Endothelial cell of umbilical vein (primary cell): ENCODE measurements around the gene ABTB2. TPM values are rescaled to one million over a fixed set of nuclear protein-coding genes. Genes with fewer than 3 reads are reported as not detected.

ENCODE experiments used
- BruUV-seq: library from RNA; stranded (reverse); fragments of 400-500 nt; replicated peaks from 2 replicates; lab custom pipeline; 2021; lab: Mats Ljungman, UMichigan
- CTCF ChIA-PET: fragments of 300-600, 350-600 bp; sonication (Branson Sonifier 250); formaldehyde crosslinking; loops from one replicate; lab custom pipeline; 2021; ENCODE audit warnings: antibody characterized with exemption, inconsistent platforms; lab: Charles Lee
- POLR2A ChIA-PET: fragments of 300-600, 350-600 bp; sonication (Branson Sonifier 250); formaldehyde crosslinking; loops from one replicate; lab custom pipeline; 2021; ENCODE audit warnings: antibody characterized with exemption, inconsistent platforms; lab: Charles Lee
- DNase-seq: peaks from one replicate; pipeline ENCODE4 v3.0.0-alpha.2; 2011; ENCODE audit warnings: low read depth, low spot score
- FAIRE-seq: peaks from 2 replicates; lab custom pipeline; 2011; peaks lifted over from hg19 to GRCh38; lab: Jason Lieb, UNC
- H2AFZ ChIP-seq: 2 replicates; pipeline ENCODE4 v1.6.0; 2012; ENCODE audit warnings: low read depth, low read length, control low read depth, inconsistent platforms
- H3K27ac ChIP-seq: 2 replicates; pipeline ENCODE4 v1.5.1; 2011; ENCODE audit warnings: low read depth, mild to moderate bottlenecking, control low read depth, low read length, moderate library complexity; ENCODE audit not compliant: insufficient read depth
- H3K27me3 ChIP-seq, 2 experiments: 2 replicates each; pipeline versions ENCODE4 v1.6.0 to v1.6.1; 2011; ENCODE audit warnings: low read length in 2 of 2, mixed read lengths in 1 of 2; ENCODE audit not compliant: control insufficient read depth in 2 of 2, insufficient read depth in 2 of 2
- H3K36me3 ChIP-seq, 2 experiments: 2 replicates in 1 of 2; 3 replicates in 1 of 2; pipeline ENCODE4 v1.5.1; 2011; ENCODE audit warnings: low read length in 2 of 2, mild to moderate bottlenecking in 1 of 2, moderate library complexity in 1 of 2; ENCODE audit not compliant: control insufficient read depth in 2 of 2, insufficient read depth in 2 of 2; ENCODE audit errors: extremely low read depth in 1 of 2
- H3K4me1 ChIP-seq: 3 replicates; pipeline ENCODE4 v1.5.1; 2011; ENCODE audit warnings: mild to moderate bottlenecking, low read length; ENCODE audit not compliant: control insufficient read depth, insufficient read depth; ENCODE audit errors: extremely low read depth
- H3K4me2 ChIP-seq: 2 replicates; pipeline ENCODE4 v1.6.1; 2011; ENCODE audit warnings: low read length, control low read depth, mixed read lengths; ENCODE audit not compliant: insufficient read depth
- H3K4me3 ChIP-seq, 3 experiments: fragments of 200-600 bp in 1 of 3; sonication (generic), shearing (Covaris generic) in 1 of 3; replicated peaks in 1 of 3; 2 replicates each; pipeline ENCODE4 v1.5.1; 2011 to 2016; ENCODE audit warnings: control low read depth in 3 of 3, low read length in 3 of 3, mild to moderate bottlenecking in 2 of 3, inconsistent platforms in 1 of 3, low read depth in 1 of 3, moderate library complexity in 1 of 3; ENCODE audit not compliant: insufficient read depth in 1 of 3
- H3K79me2 ChIP-seq: 2 replicates; pipeline ENCODE4 v1.6.0; 2012; ENCODE audit warnings: low read length, inconsistent platforms; ENCODE audit not compliant: control insufficient read depth, insufficient read depth
- H3K9ac ChIP-seq: replicated peaks from 2 replicates; pipeline ENCODE3; 2011; ENCODE audit warnings: low read length, control low read depth; ENCODE audit not compliant: insufficient read depth; ENCODE audit errors: extremely low read depth
- H3K9me1 ChIP-seq: replicated peaks from 3 replicates; pipeline ENCODE4 v1.6.0; 2011; ENCODE audit warnings: mild to moderate bottlenecking, low read length; ENCODE audit not compliant: control insufficient read depth, insufficient read depth; ENCODE audit errors: extremely low read depth
- H3K9me3 ChIP-seq: replicated peaks from 2 replicates; pipeline ENCODE4 v1.5.1; 2012; ENCODE audit warnings: low read length, inconsistent platforms; ENCODE audit not compliant: control insufficient read depth, insufficient read depth
- H4K20me1 ChIP-seq: replicated peaks from 2 replicates; pipeline ENCODE3; 2011; ENCODE audit warnings: mild to moderate bottlenecking, low read length; ENCODE audit not compliant: control insufficient read depth, insufficient read depth; ENCODE audit errors: extremely low read depth
- CTCF ChIP-seq, 2 donors: IDR thresholded peaks; 1 replicate in 1 of 2; 2 replicates in 1 of 2; pipeline ENCODE4 v1.5.1; 2011; ENCODE audit warnings: low read length in 2 of 2, mild to moderate bottlenecking in 2 of 2, moderate library complexity in 2 of 2, control low read depth in 1 of 2, inconsistent platforms in 1 of 2, low read depth in 1 of 2; ENCODE audit not compliant: insufficient read depth in 1 of 2; ENCODE audit errors: extremely low read depth in 1 of 2
- EZH2 ChIP-seq: IDR thresholded peaks from 2 replicates; pipeline ENCODE4 v1.6.1; 2012; ENCODE audit warnings: borderline replicate concordance, low read depth, mild to moderate bottlenecking, moderate library complexity, low read length, inconsistent platforms; ENCODE audit not compliant: severe bottlenecking
- FOS ChIP-seq: IDR thresholded peaks from 2 replicates; pipeline ENCODE4 v1.6.1; 2011; ENCODE audit warnings: mild to moderate bottlenecking, low read length, moderate library complexity, borderline replicate concordance; ENCODE audit not compliant: insufficient read depth
- GATA2 ChIP-seq: IDR thresholded peaks from 2 replicates; pipeline ENCODE4 v1.7.0; 2011; ENCODE audit warnings: low read depth, mild to moderate bottlenecking, moderate library complexity, mixed read lengths, low read length; ENCODE audit not compliant: insufficient read length, insufficient read depth
- JUN ChIP-seq: IDR thresholded peaks from 2 replicates; pipeline ENCODE4 v1.6.1; 2011; ENCODE audit warnings: borderline replicate concordance, low read depth; ENCODE audit not compliant: insufficient read length, insufficient read depth
- MAX ChIP-seq: IDR thresholded peaks from 2 replicates; pipeline ENCODE4 v1.6.1; 2011; ENCODE audit not compliant: insufficient read depth, insufficient read length
- MYC ChIP-seq: IDR thresholded peaks from one replicate; pipeline ENCODE4 v1.6.1; 2011; ENCODE audit warnings: mild to moderate bottlenecking, low read depth, low read length
- POLR2A ChIP-seq: IDR thresholded peaks from 2 replicates; pipeline ENCODE4 v1.6.1; 2012; ENCODE audit warnings: low read depth, mild to moderate bottlenecking, control low read depth, low read length
- POLR2AphosphoS5 ChIP-seq: IDR thresholded peaks from 2 replicates; pipeline ENCODE4 v1.6.1; 2012; ENCODE audit warnings: low read depth, mild to moderate bottlenecking, control low read depth, low read length, moderate library complexity; ENCODE audit not compliant: insufficient read depth
- dilution Hi-C: fragments of 300-500 bp; cut with MboI; formaldehyde crosslinking; loops from one replicate; pipeline ENCODE4 v1.15.0; 2019; ENCODE audit warnings: low sequenced_read_pairs; ENCODE audit not compliant: extremely low pct_ligation_motif_present
- intact Hi-C: fragments of 100-400 bp; cut with micrococcal nuclease; formaldehyde crosslinking; loops from one replicate; pipeline ENCODE4 v1.10.0; 2022
- polyA plus RNA-seq, 4 experiments: library from polyadenylated mRNA; depleted of rRNA in 3 of 4; stranded (reverse) in 3 of 4; unstranded in 1 of 4; fragments of >200 nt; gene quantifications; 2 replicates each; pipeline versions ENCODE4 v1.2.1 to v1.2.3, GENCODE V29; 2011 to 2012; ENCODE audit warnings: missing spikeins in 1 of 4
- total RNA-seq: library from RNA; stranded (reverse); gene quantifications from 2 replicates; pipeline ENCODE4 v1.2.3, GENCODE V29; 2021

ABTB2 gene
- total and polyA plus RNA-seq, 2 donors (not counting 3 experiments of a cell fraction or from before 2014, with no cell fraction given) = 0.11 to 0.14 TPM

- H3K27me3 ChIP-seq = no peaks in the 10 kb centered on the region
- no peaks in the 10 kb centered on the region for H3K79me2 ChIP-seq
- peaks cover 27 to 29% of the 10 kb centered on the region in 2 experiments for H3K36me3 ChIP-seq
- H3K27ac ChIP-seq = no peak overlapping the region
- no peaks in the 10 kb centered on the region for H3K4me1 ChIP-seq
- no peak overlapping the region for H3K4me2 ChIP-seq
- H3K4me3 ChIP-seq = no peak overlapping the region
- BruUV-seq = no TSS peak
- ChIA-PET POLR2A (no interaction called here), CTCF (no interaction called here)
- TF ChIP-seq EZH2 (no peak), FOS (no peak), MYC (no peak), GATA2 (no peak), CTCF (IDR thresholded peaks at IDR 0.05; ENCODE audit: extremely low read depth in 1 of 2, insufficient read depth in 1 of 2, low read depth in 1 of 2, low read length in 2 of 2) (no peak), POLR2AphosphoS5 (no peak), POLR2A (no peak), MAX (no peak), JUN (no peak)
- dilution Hi-C loops (no loop called here), intact Hi-C loops (no loop called here)
- no peak for FAIRE-seq
- H3K9me3 ChIP-seq = no peaks in the 10 kb centered on the region
- no peak overlapping the region for H2AFZ ChIP-seq
- H3K9ac ChIP-seq = no peak overlapping the region
- H3K9me1 ChIP-seq = no peaks in the 10 kb centered on the region
- no peak for DNase-seq
- no peaks in the 10 kb centered on the region for H4K20me1 ChIP-seq
Observed at GRCh38 chr11:34124885-34125668, 232.7 kb downstream of the ABTB2 start.
